Measurements from ENCODE around the gene INPPL1.
"Not testable (repeated sequence)": the region's sequence is repeated elsewhere in the genome, so short reads cannot be mapped to it uniquely, and the experiment has no call there.

Gene INPPL1, protein sequence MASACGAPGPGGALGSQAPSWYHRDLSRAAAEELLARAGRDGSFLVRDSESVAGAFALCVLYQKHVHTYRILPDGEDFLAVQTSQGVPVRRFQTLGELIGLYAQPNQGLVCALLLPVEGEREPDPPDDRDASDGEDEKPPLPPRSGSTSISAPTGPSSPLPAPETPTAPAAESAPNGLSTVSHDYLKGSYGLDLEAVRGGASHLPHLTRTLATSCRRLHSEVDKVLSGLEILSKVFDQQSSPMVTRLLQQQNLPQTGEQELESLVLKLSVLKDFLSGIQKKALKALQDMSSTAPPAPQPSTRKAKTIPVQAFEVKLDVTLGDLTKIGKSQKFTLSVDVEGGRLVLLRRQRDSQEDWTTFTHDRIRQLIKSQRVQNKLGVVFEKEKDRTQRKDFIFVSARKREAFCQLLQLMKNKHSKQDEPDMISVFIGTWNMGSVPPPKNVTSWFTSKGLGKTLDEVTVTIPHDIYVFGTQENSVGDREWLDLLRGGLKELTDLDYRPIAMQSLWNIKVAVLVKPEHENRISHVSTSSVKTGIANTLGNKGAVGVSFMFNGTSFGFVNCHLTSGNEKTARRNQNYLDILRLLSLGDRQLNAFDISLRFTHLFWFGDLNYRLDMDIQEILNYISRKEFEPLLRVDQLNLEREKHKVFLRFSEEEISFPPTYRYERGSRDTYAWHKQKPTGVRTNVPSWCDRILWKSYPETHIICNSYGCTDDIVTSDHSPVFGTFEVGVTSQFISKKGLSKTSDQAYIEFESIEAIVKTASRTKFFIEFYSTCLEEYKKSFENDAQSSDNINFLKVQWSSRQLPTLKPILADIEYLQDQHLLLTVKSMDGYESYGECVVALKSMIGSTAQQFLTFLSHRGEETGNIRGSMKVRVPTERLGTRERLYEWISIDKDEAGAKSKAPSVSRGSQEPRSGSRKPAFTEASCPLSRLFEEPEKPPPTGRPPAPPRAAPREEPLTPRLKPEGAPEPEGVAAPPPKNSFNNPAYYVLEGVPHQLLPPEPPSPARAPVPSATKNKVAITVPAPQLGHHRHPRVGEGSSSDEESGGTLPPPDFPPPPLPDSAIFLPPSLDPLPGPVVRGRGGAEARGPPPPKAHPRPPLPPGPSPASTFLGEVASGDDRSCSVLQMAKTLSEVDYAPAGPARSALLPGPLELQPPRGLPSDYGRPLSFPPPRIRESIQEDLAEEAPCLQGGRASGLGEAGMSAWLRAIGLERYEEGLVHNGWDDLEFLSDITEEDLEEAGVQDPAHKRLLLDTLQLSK

GRCh38 chr11:72224564-72225410, at the start of gene INPPL1:
INPPL1 (plus strand) TSS chr11:72224767; CDS start chr11:72224985, 218 bp downstream.
- DNase-seq, result peak in 29 of 51 donors; percentile 22 to 64 (median 33)

GRCh38 chr11:72177656-72178055, 46.9 kb upstream of the INPPL1 start:
- DNase-seq, result no peak

- no peak for DNase-seq
Measured at GRCh38 chr11:72179049-72179803, 45.3 kb upstream of the INPPL1 start.

DNA sequence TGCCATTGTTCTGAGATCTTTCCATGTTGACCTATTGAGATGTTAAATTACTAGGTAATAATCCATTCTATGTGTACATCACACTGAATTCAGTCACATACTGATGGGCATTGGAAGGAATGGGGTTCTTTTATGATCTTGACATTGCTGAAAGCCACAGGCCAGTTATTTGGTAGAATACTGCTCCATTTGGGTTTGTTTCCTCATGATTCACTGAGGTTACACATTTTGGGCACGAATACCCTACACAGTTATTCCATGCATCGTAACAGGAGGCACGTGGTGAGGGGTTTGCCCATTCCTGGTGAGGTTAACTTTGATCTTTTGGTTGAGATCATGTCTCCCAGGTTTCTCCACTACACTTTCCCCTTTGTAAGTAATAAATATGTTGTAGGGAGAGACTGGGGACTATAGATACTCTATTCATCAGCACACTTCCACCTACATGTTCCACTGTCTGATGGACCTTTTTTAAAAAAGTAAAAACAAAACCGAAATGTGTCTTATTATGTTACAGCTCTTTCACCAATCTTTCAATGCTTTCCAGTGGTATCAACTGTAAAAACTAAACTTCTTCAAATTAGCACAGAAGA, 44.7 kb upstream of the INPPL1 start:
- DNase-seq, result no peak

- DNase-seq, result peak in 1 of 51 donors; percentile 16
Measured at GRCh38 chr11:72180892-72181552, 43.5 kb upstream of the INPPL1 start.

DNA sequence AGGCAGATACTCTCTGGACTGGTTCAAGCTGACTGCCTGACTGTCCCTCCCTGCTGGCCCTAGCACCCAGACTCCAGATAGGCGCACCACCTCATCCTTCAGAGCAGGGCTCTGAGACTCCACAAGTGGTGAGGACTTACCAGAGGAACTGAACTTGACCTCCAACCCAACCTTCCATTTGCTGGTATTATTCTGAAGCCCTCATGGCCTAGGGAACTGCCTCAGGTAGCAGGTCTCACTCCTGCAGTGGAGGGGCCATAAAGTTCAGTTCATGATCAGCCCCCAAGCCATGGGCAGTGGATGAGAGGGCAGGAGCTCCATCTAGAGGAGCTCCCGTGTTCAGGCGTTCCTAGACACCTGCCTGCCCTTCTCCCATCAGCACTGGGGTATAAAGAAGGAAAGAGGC, 43.0 kb upstream of the INPPL1 start:
- not testable (repeated sequence) for DNase-seq

DNA sequence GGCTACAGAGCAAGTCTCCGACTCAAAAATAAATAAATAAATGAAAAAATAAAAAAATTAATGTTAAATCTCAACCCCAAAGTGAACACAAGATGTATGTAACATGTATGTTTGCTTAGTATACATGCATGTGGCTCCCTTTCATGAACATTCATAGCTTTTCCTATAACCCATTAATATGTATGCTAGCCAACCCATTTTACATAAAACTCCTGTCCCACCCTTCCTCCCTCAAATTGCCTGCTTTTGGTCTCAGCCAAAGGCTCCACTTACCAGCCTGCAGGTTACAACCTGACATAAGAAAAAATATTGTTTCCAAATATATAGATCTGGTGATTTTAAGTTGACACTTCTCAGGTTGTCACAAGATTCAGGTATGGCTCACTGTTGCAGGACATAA, 36.3 kb upstream of the INPPL1 start:
- DNase-seq, result no peak

GRCh38 chr11:72189455-72190250, 34.9 kb upstream of the INPPL1 start:
- DNase-seq, result peak in 15 of 51 donors; percentile 4 to 49 (median 24)

DNA sequence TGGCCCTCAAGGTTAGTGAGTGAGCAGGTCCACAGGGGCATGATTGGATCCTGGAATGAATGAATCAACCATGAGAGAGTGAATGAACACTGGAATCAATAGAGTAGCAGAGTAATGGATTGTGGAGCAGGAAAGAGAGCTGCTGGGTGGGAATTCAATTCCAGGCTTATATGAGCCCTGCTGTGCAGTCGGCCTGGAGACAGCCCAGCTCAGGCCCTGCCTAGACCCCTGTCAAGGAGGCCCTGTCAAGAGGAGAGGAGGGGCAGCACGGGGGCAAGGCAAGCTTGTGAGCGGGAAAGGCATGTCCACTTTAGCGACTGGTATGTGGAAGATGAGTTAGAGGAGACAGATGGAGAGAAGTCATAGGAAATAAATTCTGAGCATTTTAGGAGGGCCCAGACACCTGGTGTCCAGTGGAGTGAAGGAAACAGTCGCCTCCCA, 33.9 kb upstream of the INPPL1 start:
- DNase-seq, result no peak

GRCh38 chr11:72191961-72192381, 32.6 kb upstream of the INPPL1 start, which contains the start of gene FOLR1:
FOLR1 (plus strand) TSS chr11:72192140; CDS start chr11:72192174, 34 bp downstream.
- DNase-seq, result no peak

GRCh38 chr11:72195518-72196270, 28.9 kb upstream of the INPPL1 start:
- no peak for DNase-seq

DNA sequence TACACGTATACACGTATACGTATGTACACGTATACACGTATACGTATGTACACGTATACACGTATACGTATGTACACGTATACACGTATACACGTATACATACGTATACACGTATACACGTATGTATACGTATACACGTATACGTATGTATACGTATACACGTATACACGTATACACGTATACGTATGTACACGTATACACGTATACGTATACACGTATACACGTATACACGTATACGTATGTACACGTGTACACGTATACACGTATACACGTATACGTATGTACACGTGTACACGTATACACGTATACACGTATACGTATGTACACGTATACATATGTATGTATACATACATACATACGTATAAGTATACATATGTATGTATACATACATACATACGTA, 23.1 kb upstream of the INPPL1 start:
- DNase-seq, result not testable (repeated sequence)

DNA sequence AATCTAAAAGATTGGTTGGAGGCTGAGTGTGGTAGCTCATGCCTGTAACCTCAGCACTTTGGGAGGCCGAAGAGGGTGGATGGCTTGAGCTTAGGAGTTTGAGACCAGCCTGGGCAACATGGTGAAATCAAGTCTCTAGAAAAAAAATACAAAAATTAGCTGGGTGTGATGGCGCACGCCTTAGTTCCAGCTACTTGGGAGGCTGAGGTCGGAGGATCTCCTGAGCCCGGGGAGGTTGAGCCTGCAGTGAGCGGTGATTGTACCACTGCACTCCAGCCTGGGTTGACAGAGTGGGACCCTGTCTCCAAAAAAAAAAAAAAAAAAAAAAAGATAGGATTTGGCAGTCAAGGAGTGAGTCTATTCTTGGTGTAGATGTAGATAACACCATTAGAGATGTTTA, 22.0 kb upstream of the INPPL1 start:
- DNase-seq, result no peak

DNA sequence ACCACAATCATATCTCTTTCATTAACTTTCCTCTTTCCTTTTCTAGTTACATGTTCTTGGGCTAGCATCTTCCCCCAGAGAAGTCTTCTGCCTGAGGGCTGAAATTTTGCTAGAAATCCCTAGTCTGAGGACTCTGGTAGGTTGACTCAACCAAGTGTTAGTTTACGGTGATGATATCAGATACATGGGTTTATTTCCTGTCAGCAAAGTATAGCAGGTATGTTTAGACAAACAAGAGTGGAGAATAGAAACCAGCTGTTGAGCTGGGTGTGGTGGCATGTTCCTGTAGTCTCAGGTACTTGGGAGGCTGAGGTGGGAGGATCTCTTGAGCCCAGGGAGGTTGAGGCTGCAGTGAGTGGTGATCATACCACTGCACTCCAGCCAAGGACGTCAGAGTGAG, 21.4 kb upstream of the INPPL1 start:
- no peak for DNase-seq

DNA sequence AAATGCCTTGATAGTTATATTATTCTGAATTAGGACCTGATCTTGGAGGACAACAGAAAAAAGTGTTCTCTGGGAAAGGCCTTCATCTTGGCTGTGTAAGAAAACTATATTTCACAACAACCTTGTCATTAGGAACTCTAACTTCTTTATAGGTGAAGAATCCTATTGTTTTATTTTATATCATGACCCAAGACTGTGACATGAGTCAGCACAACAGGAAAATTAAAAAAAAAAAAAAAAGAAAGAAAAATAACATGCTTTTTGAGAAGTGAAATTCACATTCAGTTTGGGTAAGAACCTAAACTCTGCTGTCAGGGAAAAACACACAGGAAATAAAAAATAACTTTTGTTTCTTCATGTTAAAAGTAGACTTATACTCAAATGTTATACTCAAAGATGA, 19.7 kb upstream of the INPPL1 start:
- DNase-seq, result no peak

DNA sequence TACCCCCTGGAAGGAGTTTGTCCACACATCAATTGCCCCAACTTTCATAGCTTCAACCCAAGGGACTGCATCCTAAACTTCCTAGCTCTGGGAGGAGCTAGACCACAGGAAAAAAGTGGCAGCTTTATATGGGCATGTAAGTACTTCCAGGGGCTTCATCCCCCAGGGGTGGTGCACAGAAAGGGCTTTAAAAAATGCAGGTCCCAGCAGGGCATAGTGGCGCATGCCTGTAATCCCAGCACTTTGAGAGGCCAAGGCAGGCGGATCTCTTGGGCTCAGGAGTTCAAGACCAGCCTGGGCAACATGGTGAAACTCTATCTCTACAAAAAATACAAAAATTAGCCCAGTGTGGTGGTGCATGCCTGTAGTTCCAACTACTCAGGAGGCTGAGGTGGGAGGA, 17.8 kb upstream of the INPPL1 start:
- not testable (repeated sequence) for DNase-seq

DNA sequence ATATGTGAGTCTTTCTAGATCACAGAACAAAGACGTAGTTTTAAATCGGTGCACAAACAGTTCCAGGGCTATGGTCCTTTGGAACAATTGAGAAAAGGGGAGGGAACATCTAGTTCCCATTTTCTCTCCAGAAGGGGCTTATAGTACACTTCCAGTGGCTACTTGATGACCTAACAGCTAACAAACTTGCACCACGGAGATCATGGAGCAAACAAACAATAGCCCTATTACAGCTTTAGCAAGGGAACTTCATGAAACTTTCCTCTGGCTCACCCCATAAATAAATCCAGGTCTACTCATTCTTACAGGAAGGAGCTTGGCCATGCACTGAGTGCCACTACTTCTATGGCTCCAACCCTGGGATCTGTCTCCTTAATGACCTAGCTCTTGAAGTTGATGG, 16.3 kb upstream of the INPPL1 start:
- no peak for DNase-seq
